Sigmoid colon (tissue), 4 donors: ENCODE data around the gene HPRT1.

Experiments
- CTCF ChIP-seq, 4 experiments: fragments of 450-650 bp in 3 of 4; fragments of 200-600 bp in 1 of 4; IDR thresholded peaks; one replicate each; pipeline ENCODE4 v1.5.1; 2016 to 2019; ENCODE audit warnings: antibody characterized with exemption in 4 of 4, mild to moderate bottlenecking in 3 of 4, moderate library complexity in 2 of 4
- EP300 ChIP-seq, 4 donors: sonication (generic); formaldehyde crosslinking; IDR thresholded peaks; one replicate each; pipeline ENCODE4 v1.6.1; 2017; ENCODE audit warnings: antibody characterized with exemption in 4 of 4
- POLR2A ChIP-seq, 2 donors: fragments of 450-650 bp; IDR thresholded peaks; one replicate each; pipeline ENCODE4 v1.6.1; 2016; ENCODE audit warnings: antibody characterized with exemption in 2 of 2, mild to moderate bottlenecking in 2 of 2, moderate library complexity in 2 of 2
- POLR2AphosphoS5 ChIP-seq, 4 donors: sonication (generic); formaldehyde crosslinking; IDR thresholded peaks; one replicate each; pipeline ENCODE4 v1.6.1; 2017; ENCODE audit warnings: antibody characterized with exemption in 4 of 4

- no peak for TF ChIP-seq POLR2A (IDR thresholded peaks at IDR 0.05)
- TF ChIP-seq CTCF (IDR thresholded peaks at IDR 0.05) = no peak
- TF ChIP-seq EP300 (IDR thresholded peaks at IDR 0.05) = no peak
- TF ChIP-seq POLR2AphosphoS5 (IDR thresholded peaks at IDR 0.05) = no peak
These were observed 70.9 kb downstream of the HPRT1 start for GRCh38 chrX:134530845-134531244.
